IPS DF 19.7 (cell line): Measurements from ENCODE around the gene TESK2.
A peak's percentile ranks its signal among the peaks of the same experiment; 100 is the strongest.

ENCODE experiments used
- DNase-seq: peaks from one replicate; pipeline ENCODE4 v3.0.0-alpha.2; 2013; ENCODE audit warnings: low read depth, low spot score

TESK2 gene

DNA sequence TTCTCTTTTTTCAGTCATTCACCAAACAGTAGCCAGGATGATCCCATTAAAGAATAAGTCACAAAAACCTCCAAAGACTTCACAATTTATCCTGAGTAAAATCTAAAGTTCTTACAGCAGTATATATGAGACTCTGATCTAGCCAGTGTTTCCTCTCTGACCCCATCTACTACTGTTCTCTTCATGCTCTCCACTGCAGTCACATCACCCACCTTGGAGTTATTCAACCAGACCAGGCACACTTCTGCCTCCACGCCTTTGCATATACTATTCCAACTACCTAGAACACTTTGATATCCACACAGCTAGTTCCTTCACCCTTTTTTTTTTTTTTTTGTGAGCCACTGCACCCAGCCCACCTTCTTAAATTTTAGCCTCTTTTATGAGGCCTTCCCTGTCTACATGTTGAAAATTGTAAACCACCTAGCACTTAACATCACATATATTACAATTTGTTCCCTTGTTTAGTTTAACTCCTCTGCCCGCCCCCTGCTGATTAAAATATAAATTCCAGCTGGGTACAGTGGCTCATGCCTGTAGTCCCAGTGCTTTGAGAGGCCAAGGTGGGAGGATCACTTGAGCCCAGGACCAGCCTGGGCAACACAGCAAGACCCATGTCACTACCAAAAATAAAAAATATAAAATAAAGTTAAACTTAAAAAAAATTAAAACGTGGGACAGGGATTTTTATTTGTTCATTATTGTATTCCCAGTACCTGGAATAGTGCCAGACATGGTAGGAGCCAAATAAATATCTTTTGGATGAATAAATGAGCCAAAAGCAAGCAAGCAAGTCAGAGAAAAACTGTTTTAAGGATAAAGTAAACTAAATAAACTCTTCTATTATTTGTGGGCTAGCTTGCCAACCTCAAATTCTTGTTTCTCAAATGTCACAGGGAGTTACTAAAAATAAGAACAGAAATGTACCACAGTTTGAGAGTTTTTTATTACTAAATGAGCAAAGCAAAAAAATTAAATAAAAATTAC, 115.6 kb downstream of the TESK2 start:
- no peak for DNase-seq

DNA sequence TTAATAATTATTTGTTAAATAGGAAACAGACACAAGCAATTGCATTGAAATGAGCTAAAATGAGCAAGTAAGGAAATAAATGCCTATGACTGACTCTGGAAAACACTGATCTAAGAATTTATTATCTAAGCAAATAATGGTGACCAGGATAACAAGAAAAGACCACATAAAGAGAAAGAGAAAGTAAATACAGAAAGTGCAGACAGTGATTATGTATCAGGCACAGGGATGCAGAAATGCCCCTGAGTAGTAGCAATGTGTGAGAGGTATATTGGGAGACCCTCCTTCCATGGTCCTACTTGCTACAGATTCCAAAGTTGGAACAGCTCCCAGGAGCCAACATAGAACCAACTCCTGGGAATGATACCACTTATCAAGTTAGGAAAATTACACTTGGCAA, 117.4 kb downstream of the TESK2 start:
- DNase-seq, result no peak

DNA sequence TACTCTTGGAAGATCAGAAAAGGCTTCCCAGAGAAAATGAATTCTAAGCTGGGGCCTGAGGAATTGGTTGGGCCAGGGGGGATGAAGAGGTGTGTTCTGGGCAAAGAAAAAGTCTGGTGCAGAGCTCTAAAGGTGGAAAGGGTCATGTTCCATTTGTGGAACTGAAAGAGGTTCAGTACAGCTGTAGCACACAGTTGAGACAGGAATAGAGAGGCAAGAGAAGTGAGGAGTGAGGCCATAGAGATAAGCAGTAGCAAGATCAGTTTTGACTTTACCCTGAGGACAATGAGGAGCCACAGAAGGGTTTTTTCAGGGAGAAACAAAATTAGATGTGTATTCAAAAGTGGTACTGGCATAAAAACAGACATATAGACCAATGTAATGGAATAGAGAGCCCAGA, 120.4 kb downstream of the TESK2 start:
- DNase-seq, result no peak

DNA sequence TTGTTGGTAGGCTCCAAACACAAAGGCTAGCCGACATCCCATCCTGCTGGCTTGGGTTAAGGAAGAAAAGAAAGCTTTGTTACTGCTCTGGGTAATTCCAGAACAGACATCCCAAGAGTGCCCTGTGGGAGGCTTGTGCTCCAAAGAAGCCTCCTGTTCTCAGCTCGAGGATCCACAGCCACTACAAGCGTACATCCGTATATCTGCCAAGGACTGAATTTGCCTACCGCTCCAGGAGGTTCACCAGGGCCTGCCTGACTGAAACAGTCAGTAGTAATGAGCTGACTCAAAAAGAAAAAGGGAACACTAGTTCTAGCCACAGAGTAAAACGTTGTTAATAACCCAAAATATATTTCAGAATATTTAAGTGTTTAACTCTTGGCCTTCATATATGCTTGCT, 125.9 kb downstream of the TESK2 start:
- no peak for DNase-seq

DNA sequence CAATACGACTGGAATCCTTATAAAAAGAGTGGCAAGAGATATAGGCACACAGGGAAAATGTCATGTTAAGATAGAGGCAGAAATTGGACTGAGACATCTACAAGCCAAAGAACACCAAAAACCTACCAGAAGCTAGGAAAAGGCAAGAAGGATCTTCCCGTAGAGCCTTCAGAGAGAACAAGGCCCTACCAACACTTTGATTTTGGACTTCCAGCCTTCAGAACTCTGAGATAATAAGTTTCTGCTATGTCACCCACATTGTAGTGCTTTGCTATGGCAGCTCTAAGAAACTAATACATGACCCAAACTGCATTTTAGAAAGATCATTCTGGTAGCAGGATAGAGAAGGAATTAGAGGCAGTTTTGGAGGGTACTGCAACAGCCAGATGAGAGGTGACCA, 126.7 kb downstream of the TESK2 start:
- DNase-seq, result no peak

DNA sequence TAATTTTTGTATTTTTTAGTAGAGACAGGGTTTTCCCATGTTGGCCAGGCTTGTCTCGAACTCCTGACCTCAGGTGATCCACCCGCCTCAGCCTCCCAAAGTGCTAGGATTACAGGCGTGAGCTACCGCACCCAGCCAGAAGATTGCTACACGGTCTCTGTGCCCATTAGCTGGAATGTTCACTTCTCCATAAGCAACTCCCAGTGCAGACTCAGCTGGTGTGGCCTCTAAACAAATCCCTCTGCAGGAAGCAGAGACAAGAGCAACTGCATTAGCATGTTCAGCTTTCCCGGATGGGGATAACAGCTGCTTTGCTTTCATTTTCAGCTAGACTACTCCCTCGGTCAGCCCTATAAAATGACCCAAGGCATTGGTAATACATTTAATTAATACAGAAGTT, 130.0 kb downstream of the TESK2 start:
- peak; percentile 38 for DNase-seq

DNA sequence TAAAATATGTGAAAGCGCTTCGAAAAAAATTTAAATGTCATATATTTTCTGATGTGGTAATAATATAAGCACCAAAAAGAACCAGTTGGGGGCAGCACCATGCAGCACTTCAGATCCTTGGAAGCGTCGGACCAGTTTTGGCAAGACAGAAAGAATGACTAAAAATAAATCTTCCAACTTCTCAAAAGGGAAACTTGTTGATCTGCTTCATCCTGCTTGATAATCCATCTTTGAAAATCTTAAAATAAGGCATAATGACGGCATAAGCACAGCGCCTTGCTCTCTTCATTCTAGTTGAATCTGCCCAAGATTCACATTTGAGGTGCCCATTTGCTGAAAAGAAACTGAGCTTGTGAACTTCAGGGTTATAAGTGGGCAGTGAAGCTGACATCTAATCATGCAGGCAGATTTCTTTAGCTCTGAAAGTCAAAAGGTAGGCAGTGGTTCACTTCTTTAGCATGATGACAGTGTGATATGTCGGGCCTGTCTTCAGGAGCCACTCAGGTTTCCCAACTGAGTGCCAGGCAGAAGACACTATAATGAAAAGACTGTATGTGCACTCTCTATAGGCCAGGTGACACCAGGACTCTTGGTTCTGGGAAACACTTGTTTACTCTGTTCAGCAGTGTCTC, 131.0 kb downstream of the TESK2 start:
- no peak for DNase-seq

DNA sequence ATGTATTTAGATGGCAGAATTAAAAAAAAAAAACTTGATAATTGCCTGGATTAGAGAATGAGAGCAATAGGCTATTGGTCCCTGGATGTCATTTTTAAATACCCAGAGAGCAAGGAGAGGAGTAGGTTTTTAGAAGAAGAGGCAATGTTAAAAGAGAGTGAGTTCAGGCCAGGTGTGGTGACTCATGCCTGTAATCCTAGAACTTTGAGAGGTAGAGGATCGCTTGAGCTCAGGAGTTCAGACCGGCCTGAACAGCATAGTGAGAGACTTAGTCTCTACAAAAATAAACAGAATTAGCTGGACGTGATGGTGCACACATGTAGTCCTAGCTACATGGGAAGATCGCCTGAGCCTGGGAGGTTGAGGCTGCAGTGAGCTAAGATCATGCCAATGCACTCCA, 134.8 kb downstream of the TESK2 start:
- no peak for DNase-seq

DNA sequence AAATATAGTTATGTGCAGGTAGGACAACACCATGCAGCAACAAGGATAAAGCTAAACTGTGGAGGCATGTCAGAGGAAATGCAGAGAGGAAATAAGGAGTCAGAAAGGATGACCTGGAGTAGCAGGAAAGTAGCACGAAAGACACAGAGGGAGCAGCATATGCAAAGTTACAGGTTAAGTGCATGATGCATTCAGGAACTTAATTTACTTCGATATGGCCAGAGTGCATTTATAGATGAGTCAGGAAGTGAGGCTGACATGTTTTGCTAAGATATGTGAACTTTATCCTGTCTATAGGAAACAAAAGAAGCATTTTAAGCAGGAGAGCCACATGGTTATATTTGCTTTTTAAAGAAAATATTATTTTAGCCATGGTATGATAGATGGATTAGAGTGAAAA, 135.3 kb downstream of the TESK2 start:
- no peak for DNase-seq

DNA sequence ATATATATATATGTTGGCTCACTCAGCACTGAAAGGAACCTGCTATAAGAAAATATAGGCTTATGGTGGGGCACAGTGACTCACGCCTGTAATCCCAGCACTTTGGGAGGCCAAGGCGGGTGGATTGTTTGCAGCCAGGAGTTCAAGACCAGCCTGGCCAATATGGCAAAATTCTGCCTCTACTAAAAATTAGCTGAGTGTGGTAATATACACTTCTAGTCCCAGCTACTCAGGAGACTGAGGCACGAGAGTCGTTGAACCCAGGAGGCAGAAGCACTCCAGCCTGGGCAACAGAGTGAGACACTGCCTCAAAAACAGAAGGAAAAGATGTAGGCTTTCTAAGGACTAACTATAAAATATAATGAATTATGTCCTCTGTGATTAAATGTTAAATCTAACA, 136.1 kb downstream of the TESK2 start:
- DNase-seq, result no peak

DNA sequence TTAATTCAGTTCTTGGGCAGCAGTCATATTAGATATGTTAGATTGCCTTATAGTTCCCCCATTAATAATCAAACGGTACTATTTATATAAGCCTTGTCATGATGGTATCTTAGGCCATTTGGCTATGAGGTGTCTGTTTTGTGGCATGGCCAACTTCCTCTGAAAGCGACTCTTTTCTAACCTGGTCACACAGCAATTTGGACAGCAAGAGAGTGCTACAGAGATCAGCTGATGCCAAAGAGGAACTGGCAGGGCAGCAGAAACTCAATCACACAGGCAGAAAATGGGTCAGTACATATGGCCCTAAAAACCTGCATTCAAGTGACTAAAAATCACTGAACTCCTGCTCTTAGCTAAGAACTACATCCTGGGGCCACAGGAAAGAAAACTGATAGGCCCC, 137.3 kb downstream of the TESK2 start:
- no peak for DNase-seq

DNA sequence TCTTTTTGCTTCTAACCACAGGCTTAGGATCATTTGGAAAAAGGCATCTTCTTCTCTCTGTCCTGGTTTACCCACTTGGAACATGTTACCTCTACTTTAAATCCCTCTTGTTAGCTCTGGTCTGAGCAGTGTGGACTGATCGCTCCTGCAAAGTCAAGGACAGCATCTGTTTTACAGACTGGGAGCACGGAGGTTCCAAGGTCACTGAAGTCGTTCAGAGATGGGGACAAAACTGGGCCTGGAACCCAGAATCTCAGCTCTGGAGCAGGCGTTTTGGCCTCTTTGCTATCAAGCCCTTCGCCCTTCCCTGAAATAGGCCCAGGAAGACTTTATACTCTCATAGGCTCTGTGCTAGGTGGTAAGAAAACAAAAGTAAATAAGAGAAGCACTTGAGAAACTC, 139.5 kb downstream of the TESK2 start:
- no peak for DNase-seq

DNA sequence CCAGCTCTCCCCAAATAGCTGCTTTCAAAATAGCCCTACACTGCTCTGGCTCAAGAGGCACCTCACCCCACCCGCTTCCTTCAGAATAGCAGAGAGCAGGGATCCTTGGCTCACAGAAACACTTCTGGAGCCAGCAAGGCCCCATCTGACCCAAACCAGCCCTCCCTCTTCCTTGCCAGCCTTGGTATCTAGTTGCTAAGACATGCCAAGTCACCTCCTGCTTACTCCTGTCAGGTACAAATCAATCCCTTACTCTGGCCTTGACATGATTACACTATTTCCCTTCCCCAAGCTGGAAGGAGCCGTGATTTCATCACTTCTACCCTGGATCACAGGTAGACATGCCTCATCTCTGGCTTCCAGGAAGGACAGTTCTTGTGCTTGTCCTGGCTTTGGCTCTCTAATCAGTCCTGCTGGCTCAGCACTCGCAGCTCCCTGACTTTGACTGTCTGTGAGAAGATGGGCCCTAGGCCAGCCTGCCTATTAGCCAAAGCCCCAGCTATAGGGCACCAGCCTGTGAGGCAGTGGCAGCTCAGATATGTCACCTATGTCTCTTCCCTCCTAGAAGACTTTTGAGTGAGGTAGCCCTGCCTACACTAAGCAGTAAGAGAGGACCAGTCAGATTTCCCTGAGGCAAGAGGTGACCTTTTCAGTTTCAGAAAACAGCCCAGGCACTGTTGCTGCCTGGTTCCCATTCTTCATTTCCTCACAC, 141.8 kb downstream of the TESK2 start:
- no peak for DNase-seq

DNA sequence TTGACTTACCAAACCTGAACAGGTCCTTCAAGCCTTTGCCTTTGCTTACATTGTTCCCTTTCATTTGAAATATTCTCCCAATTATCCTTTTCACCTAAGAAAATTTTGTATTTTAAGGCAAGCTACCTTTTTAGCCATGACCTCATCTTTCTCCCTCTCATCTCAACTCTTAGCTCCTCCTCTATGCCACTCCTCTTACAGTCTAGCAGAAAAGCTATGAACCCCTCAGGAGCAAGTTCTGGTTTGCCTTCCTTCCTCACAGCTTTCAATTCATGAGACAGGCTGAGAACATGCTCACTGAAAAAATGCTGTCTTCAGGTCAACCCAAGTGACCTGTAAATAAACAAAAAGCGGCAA, 142.4 kb downstream of the TESK2 start:
- no peak for DNase-seq

DNA sequence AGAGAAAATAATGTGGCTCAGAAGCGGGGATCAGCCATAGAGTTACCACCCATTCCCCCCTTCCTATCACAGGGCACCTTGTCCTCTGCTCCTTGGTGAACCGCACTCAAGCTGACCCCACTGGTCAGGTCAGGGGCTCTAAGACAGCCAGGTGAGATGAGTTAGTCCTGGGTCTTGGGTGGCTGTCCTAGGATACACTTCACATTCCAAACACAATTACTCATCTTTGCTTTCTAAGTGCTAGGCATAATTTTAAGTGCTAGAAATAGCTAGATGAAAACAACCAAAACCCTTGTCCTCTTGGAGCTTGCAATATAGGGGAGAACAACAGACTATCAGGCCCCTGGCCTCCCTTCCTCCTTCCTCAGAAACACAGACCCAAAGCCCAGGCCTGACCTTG, 142.9 kb downstream of the TESK2 start:
- no peak for DNase-seq

DNA sequence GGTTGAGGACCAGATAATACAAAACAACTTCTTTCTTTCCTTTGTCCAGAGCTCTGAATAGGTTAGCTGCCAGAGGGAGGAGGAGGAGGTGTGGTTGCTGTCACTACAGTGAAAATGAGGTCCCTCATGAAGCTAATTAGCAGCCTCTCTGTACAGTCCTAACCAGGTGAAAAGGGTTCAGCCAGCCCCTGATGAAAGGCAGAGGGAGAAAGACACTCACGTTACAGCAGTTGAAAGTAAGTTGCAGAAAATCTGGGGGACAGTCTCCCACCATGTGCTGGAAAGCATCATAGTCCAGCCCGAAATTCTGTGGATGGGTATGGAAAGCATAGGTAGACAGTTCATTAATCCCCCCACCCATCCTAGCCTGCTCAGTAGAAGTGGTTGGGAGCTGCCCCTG, 144.5 kb downstream of the TESK2 start:
- no peak for DNase-seq

DNA sequence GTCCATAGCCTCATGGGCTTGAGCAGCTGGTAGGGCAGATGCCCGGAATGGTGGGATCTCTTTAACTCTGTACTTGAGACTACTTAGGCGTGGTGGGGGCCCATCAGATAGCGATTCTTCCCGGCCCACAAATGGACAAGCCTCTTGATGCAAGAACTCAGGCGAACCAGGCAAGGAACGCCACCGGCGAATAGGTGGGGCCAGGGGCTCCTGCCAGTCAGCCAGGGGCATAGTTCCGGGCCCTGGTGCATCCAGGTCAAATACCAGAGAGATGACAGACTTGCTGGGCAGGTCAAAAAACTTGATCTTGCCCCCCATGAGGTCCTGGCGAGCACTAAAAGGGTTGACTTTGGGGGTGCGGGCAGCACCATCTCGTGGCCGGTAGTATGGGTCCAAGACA, 145.9 kb downstream of the TESK2 start:
- DNase-seq, result no peak

DNA sequence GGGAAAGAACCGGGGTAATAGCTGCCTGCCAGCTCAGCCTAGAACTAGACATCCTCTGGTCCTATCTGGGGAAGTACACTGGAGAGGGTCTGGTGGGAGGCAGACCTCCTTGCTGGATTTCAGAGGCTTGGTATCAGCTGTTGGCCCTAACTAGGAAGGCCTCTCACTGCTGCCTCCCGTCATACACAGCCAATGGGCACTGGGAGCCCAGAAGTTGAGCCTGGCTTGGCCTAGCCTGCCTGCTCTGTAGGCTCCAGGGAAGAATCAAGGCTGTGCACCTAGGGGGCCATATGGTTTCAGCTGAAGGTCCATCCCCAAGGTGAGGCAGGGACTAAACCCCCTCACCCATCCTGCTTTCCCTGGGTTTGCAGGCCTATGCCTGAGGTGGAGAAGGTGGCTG, 146.5 kb downstream of the TESK2 start:
- DNase-seq, result no peak

DNA sequence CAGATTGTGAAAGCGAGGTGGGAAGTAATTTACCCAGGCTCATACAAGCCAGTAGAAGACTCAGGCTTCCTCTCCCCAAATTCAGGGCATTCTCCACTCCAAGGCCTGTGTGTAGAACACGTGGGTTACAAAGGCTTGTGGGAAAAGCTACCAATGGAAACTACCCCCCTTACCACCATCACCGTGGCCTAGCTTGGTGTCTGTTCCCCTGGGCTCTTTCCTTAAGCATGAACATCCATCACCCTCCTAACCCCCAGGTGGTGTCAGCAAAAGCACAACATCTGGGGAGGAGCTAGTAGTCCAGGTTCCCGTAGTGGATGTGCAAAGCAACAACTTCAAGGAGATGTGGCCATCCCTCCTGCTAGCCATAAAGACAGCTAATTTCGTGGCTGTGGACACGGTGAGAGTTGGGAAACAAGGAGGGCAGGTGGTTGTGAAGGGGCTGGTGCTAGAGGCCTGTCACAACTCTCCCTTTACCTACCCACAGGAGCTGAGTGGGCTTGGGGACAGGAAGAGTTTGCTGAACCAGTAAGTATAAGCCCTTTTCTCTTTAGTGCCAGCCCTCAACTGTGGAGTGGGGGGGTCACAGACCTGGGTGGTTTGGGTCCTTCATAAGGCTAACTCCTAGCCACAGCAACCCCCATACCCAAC, 150.0 kb downstream of the TESK2 start:
- DNase-seq, result no peak

DNA sequence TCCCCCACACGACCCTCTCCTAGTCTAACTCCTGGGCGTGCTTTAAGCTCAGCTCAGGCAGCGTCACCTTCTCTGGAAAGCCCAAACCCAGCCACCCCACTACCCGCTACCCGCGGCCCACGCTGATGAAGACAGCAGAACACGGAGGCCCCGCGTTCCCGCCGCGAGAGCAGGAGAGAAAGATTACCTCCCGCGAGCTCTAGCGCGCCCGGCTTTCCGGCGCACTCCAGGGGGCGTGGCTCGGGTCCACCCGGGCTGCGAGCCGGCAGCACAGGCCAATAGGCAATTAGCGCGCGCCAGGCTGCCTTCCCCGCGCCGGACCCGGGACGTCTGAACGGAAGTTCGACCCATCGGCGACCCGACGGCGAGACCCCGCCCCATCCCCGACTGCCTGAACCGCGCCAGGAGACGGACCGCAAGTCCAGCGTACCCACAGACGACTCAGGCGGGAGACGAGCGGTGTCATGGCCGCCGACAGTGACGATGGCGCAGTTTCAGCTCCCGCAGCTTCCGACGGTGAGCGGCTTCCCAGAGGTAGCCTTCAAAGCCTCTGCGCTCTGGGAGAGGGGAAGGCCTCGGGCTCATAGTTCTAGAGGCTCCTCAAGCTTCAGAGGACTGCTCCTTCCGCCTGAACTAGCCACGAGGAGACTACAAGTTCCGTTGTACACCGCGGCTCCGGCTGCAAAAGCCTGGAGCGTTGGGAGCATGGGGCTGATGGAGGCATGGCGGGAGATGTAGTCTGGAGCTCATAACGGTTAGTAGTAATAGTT, 151.0 kb downstream of the TESK2 start, which contains the start of the genes MUTYH and TOE1:
TSS of gene MUTYH (minus strand) at position 652 of the 770 bp plus-strand sequence. CDS start 5,935 bp downstream, outside the sequence.
TSS of gene TOE1 (plus strand) at position 382 of the 770 bp plus-strand sequence. CDS start at position 465, 83 bp downstream.
- peak; percentile 72 for DNase-seq
